ENCODE measurements around the gene SIDT1.

DNA sequence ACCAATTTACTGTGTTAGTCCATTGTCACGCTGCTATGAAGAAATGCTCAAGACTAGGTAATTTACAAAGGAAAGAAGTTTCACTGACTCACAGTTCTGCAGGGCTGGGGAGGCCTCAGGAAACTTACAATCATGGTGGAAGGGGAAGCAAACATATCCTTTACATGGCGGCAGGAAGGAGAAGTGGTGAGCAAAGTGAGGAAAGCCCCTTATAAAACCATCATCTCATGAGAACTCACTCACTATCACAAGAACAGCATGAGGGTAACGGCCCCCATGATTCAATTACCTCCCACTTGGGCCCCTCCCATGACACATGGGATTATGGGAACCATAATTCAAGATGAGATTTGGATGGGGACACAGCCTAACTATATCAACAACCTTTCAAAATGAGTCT is 143.9 kb downstream of the SIDT1 start:
- TF ChIP-seq, protein P1, sequence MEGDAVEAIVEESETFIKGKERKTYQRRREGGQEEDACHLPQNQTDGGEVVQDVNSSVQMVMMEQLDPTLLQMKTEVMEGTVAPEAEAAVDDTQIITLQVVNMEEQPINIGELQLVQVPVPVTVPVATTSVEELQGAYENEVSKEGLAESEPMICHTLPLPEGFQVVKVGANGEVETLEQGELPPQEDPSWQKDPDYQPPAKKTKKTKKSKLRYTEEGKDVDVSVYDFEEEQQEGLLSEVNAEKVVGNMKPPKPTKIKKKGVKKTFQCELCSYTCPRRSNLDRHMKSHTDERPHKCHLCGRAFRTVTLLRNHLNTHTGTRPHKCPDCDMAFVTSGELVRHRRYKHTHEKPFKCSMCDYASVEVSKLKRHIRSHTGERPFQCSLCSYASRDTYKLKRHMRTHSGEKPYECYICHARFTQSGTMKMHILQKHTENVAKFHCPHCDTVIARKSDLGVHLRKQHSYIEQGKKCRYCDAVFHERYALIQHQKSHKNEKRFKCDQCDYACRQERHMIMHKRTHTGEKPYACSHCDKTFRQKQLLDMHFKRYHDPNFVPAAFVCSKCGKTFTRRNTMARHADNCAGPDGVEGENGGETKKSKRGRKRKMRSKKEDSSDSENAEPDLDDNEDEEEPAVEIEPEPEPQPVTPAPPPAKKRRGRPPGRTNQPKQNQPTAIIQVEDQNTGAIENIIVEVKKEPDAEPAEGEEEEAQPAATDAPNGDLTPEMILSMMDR (IDR thresholded peaks at IDR 0.05): no peak
- no peak for TF ChIP-seq POLR2A (IDR thresholded peaks at IDR 0.05)

Measured in heart left ventricle (tissue), 13 donors.